HEK293T (cell line): ENCODE measurements around the gene XAF1.

Source experiments
- BHLHE40 ChIP-seq: fragments of 450-650 bp; IDR thresholded peaks from 2 replicates; pipeline ENCODE4 v1.6.1; 2016; ENCODE audit warnings: mild to moderate bottlenecking, moderate library complexity, borderline replicate concordance
- CTBP1 ChIP-seq: fragments of 450-650 bp; IDR thresholded peaks from 2 replicates; pipeline ENCODE4 v1.6.1; 2016; ENCODE audit warnings: borderline replicate concordance
- ELF4 ChIP-seq: fragments of 450-650 bp; IDR thresholded peaks from 2 replicates; pipeline ENCODE4 v1.6.1; 2017; ENCODE audit warnings: antibody characterized with exemption
- FOXA1 ChIP-seq: fragments of 450-650 bp; IDR thresholded peaks from 2 replicates; pipeline ENCODE4 v1.6.1; 2016; ENCODE audit warnings: mild to moderate bottlenecking
- FOXK2 ChIP-seq: fragments of 450-650 bp; IDR thresholded peaks from 2 replicates; pipeline ENCODE4 v1.6.1; 2016; ENCODE audit warnings: mild to moderate bottlenecking
- FOXM1 ChIP-seq: fragments of 450-650 bp; IDR thresholded peaks from 2 replicates; pipeline ENCODE4 v1.6.1; 2017; ENCODE audit warnings: mild to moderate bottlenecking, borderline replicate concordance
- L3MBTL2 ChIP-seq: fragments of 450-650 bp; conservative IDR thresholded peaks from 2 replicates; pipeline ENCODE4 v1.6.1; 2016; ENCODE audit warnings: mild to moderate bottlenecking
- LEF1 ChIP-seq: fragments of 450-650 bp; IDR thresholded peaks from 2 replicates; pipeline ENCODE4 v1.6.1; 2017; ENCODE audit warnings: mild to moderate bottlenecking, borderline replicate concordance
- NFRKB ChIP-seq: fragments of 450-650 bp; IDR thresholded peaks from 2 replicates; pipeline ENCODE4 v1.6.1; 2016; ENCODE audit warnings: mild to moderate bottlenecking, moderate library complexity
- SP1 ChIP-seq: fragments of 450-650 bp; IDR thresholded peaks from 2 replicates; pipeline ENCODE4 v1.6.1; 2017
- SUZ12 ChIP-seq: fragments of 450-650 bp; IDR thresholded peaks from 2 replicates; pipeline ENCODE4 v1.6.1; 2016; ENCODE audit warnings: mild to moderate bottlenecking
- TARDBP ChIP-seq: fragments of 450-650 bp; IDR thresholded peaks from 2 replicates; pipeline ENCODE4 v1.6.1; 2016
- ZNF384 ChIP-seq: fragments of 450-650 bp; IDR thresholded peaks from 2 replicates; pipeline ENCODE4 v1.6.1; 2016
- TF ChIP-seq, protein P1 (sequence below): fragments of 450-650 bp; IDR thresholded peaks from 2 replicates; pipeline ENCODE4 v1.6.1; 2016

GRCh38 chr17:6823011-6823442 lies 67.2 kb downstream of the XAF1 start:
- TF ChIP-seq SP1 (no peak), FOXA1 (no peak), TARDBP (no peak), FOXK2 (no peak), FOXM1 (no peak), LEF1 (no peak), L3MBTL2 (no peak), SUZ12 (no peak), ELF4 (no peak), CTBP1 (no peak), NFRKB (no peak), BHLHE40 (no peak), ZNF384 (no peak)
- TF ChIP-seq, protein P1, sequence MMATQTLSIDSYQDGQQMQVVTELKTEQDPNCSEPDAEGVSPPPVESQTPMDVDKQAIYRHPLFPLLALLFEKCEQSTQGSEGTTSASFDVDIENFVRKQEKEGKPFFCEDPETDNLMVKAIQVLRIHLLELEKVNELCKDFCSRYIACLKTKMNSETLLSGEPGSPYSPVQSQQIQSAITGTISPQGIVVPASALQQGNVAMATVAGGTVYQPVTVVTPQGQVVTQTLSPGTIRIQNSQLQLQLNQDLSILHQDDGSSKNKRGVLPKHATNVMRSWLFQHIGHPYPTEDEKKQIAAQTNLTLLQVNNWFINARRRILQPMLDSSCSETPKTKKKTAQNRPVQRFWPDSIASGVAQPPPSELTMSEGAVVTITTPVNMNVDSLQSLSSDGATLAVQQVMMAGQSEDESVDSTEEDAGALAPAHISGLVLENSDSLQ = no peak
